Spleen (tissue), 7 donors: ENCODE measurements around the gene HTATSF1.

Experiments
- CTCF ChIP-seq, 11 experiments: fragments of 200-600 bp in 7 of 11; fragments of 450-650 bp in 4 of 11; sonication (generic) in 4 of 11; IDR thresholded peaks in 8 of 11; conservative IDR thresholded peaks in 3 of 11; 1 replicate in 7 of 11; 2 replicates in 4 of 11; pipeline versions ENCODE4 v1.4.0 to v1.8.0; 2016 to 2021; ENCODE audit warnings: antibody characterized with exemption in 11 of 11, inconsistent platforms in 4 of 11, mild to moderate bottlenecking in 1 of 11
- POLR2A ChIP-seq, 3 donors: fragments of 450-650 bp; IDR thresholded peaks; one replicate each; pipeline ENCODE4 v1.5.1; 2017; ENCODE audit warnings: antibody characterized with exemption in 3 of 3, mild to moderate bottlenecking in 1 of 3
- POLR2AphosphoS5 ChIP-seq, 3 donors: sonication (generic); formaldehyde crosslinking; IDR thresholded peaks; one replicate each; pipeline ENCODE4 v1.5.1; 2017; ENCODE audit warnings: antibody characterized with exemption in 3 of 3
- donor health status: DM: no; HTN: no; CAD: no; lungs with moderate emphysema.
- donor health status: DM: no; HTN: no; CAD: no.
- donor health status: DM: no; HTN: no; CAD: no.

DNA sequence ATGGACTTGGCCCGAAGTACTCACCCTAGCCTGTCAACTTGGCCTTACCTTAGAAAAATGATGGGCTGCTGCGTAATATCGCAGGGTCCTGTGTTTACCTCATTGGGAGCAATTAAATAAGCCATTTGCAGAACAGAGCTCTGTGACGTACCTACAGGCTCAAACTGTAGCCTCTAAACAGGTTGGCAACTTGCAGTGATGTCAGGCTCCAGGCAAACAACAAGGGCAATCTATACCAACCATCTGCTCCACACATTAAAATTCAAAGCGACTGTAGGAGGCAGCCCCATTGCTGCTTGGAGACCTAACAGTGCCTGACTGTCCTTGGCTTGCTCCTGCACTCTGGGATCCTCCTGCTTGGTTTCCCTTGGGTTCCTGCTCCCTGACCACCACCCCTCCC lies 51.8 kb downstream of the HTATSF1 start:
- TF ChIP-seq CTCF (IDR thresholded peaks at IDR 0.05 in 8 of 11, conservative IDR thresholded peaks at IDR 0.05 in 3 of 11) (no peak), POLR2AphosphoS5 (IDR thresholded peaks at IDR 0.05) (no peak), POLR2A (IDR thresholded peaks at IDR 0.05) (no peak)
